ENCODE results near the gene TPPP2. TPM values are rescaled to one million over a fixed set of nuclear protein-coding genes. Genes with fewer than 3 reads are reported as not detected.

The TPPP2 gene
- total RNA-seq, 5 donors from 2014 or later (not counting 1 experiment from before 2014, with no cell fraction given): not detected

DNA sequence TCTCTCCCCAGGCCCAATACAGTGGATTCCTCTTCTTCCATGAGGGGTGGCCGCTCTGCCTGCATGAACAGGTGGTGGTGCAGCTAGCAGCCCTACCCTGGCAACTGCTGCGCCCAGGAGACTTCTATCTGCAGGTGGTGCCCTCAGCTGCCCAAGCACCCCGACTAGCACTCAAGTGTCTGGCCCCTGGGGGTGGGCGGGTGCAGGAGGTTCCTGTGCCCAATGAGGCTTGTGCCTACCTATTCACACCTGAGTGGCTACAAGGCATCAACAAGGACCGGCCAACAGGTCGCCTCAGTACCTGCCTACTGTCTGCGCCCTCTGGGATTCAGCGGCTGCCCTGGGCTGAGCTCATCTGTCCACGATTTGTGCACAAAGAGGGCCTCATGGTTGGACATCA, 43.9 kb downstream of the TPPP2 start:
- ChIA-PET CTCF (interaction anchor here (0.6 kb wide), 2 partner anchors 25 to 30 kb away, joined by 3 read pairs; no protein-coding TSS in a partner anchor), POLR2A (no interaction called here)
- H3K36me3 ChIP-seq (ENCODE audit: control insufficient read depth in 2 of 2, extremely low read depth in 1 of 2, insufficient read depth in 1 of 2, low read length in 1 of 2): no peaks in the 10 kb centered on the region
- H3K4me1 Mint-ChIP-seq: peaks cover 22 to 33% (median 30%) of the 10 kb centered on the region in 3 donors
- H3K9me3 Mint-ChIP-seq: no peaks in the 10 kb centered on the region
- H3K27me3 ChIP-seq (replicated peaks in 1 of 2; ENCODE audit: control insufficient read depth in 2 of 2, extremely low read depth in 1 of 2, insufficient read depth in 2 of 2, low read length in 1 of 2): peaks cover 3 to 64% of the 10 kb centered on the region in 2 experiments
- H3K36me3 Mint-ChIP-seq: no peaks in the 10 kb centered on the region
- no peak overlapping the region for H3K4me3 Mint-ChIP-seq
- 90% methylated on average over 9 of the region's 9 CpGs for WGBS (ENCODE audit: insufficient coverage)
- ATAC-seq (replicated peaks in 1 of 4) (no peak), DNase-seq (no peak)
- H3K27me3 Mint-ChIP-seq: peaks cover 33 to 45% of the 10 kb centered on the region in 2 donors
- H3K4me3 ChIP-seq (ENCODE audit: control insufficient read depth in 1 of 2, extremely low read depth in 1 of 2, low read length in 1 of 2): no peak overlapping the region
- peaks cover 7 to 28% of the 10 kb centered on the region in 2 experiments for H3K4me1 ChIP-seq (ENCODE audit: control insufficient read depth in 1 of 2, extremely low read depth in 1 of 2, insufficient read depth in 2 of 2, low read length in 2 of 2)
- H3K27ac Mint-ChIP-seq: no peak overlapping the region
- no peaks in the 10 kb centered on the region for H3K9me3 ChIP-seq
- no peak overlapping the region for H3K27ac ChIP-seq (ENCODE audit: low read length)

DNA sequence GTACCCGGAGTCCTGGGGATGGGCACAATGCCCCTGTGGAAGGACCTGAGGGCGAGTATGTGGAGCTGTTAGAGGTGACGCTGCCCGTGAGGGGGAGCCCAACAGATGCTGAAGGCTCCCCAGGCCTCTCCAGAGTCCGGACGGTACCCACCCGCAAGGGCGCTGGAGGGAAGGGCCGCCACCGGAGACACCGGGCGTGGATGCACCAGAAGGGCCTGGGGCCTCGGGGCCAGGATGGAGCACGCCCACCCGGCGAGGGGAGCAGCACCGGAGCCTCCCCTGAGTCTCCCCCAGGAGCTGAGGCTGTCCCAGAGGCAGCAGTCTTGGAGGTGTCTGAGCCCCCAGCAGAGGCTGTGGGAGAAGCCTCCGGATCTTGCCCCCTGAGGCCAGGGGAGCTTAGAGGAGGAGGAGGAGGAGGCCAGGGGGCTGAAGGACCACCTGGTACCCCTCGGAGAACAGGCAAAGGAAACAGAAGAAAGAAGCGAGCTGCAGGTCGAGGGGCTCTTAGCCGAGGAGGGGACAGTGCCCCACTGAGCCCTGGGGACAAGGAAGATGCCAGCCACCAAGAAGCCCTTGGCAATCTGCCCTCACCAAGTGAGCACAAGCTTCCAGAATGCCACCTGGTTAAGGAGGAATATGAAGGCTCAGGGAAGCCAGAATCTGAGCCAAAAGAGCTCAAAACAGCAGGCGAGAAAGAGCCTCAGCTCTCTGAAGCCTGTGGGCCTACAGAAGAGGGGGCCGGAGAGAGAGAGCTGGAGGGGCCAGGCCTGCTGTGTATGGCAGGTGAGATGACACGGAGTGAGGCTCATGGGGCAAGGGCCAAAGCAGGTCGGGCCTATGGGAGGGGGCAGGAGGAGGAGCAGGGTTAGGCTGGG, 44.6 kb downstream of the TPPP2 start:
- DNase-seq (no peak), ATAC-seq (replicated peaks in 1 of 4) (no peak)
- Mint-ChIP-seq H3K27ac (no peak overlapping the region), H3K36me3 (no peaks in the 10 kb centered on the region), H3K9me3 (no peaks in the 10 kb centered on the region), H3K27me3 (peaks cover 27 to 38% of the 10 kb centered on the region in 2 donors), H3K4me3 (no peak overlapping the region), H3K4me1 (peaks cover 15 to 26% (median 22%) of the 10 kb centered on the region in 3 donors)
- H3K27me3 ChIP-seq (replicated peaks in 1 of 2; ENCODE audit: control insufficient read depth in 2 of 2, extremely low read depth in 1 of 2, insufficient read depth in 2 of 2, low read length in 1 of 2): peaks cover 0 to 57% of the 10 kb centered on the region in 2 experiments
- H3K36me3 ChIP-seq (ENCODE audit: control insufficient read depth in 2 of 2, extremely low read depth in 1 of 2, insufficient read depth in 1 of 2, low read length in 1 of 2): no peaks in the 10 kb centered on the region
- H3K4me3 ChIP-seq (ENCODE audit: control insufficient read depth in 1 of 2, extremely low read depth in 1 of 2, low read length in 1 of 2): no peak overlapping the region
- H3K27ac ChIP-seq (ENCODE audit: low read length): no peak overlapping the region
- H3K9me3 ChIP-seq: no peaks in the 10 kb centered on the region
- ChIA-PET CTCF (interaction anchor here in 1 of 2 donors (0.6 to 0.9 kb wide), 2 partner anchors 10 to 30 kb away, joined by 3 read pairs; no protein-coding TSS in a partner anchor), POLR2A (no interaction called here)
- 86% methylated on average over 18 of the region's 26 CpGs for WGBS (ENCODE audit: insufficient coverage)
- peaks cover 7 to 21% of the 10 kb centered on the region in 2 experiments for H3K4me1 ChIP-seq (ENCODE audit: control insufficient read depth in 1 of 2, extremely low read depth in 1 of 2, insufficient read depth in 2 of 2, low read length in 2 of 2)

DNA sequence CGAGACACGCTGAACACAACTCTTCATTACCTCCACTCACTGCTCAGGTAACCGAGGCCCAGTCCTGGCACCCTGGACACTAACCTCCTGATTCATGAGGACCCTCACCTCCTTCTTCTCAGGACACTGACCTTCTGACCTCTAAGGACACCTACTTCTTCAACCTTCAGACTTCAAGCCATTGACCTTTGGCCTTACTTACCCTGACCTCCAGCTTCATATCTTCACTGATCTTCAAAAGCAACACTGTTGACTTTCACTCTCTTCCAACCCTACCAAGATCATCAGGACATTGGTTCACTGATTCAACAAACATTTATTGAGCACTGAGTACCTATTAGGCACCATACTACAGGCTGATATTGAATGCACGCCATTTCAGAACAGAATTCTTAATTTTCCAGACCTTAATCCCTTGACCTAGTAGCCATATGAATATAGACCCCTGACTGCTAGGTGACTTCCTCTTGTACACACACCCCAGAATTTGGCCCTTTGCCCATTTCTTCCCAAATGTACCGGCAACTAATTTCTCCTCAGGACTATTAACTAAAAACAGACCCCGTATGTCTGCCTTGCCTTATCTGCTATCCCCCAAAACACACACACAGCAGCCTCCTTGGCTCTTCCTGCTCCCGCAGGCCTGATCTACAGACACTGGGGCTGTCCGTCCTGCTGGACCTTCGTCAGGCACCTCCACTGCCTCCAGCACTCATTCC, 45.9 kb downstream of the TPPP2 start:
- Histone ChIP-seq H3K4me1 (ENCODE audit: control insufficient read depth in 1 of 2, extremely low read depth in 1 of 2, insufficient read depth in 2 of 2, low read length in 2 of 2) (peaks cover under 1 to 10% of the 10 kb centered on the region in 2 experiments), H3K4me3 (ENCODE audit: control insufficient read depth in 1 of 2, extremely low read depth in 1 of 2, low read length in 1 of 2) (no peak overlapping the region), H3K36me3 (ENCODE audit: control insufficient read depth in 2 of 2, extremely low read depth in 1 of 2, insufficient read depth in 1 of 2, low read length in 1 of 2) (no peaks in the 10 kb centered on the region), H3K27me3 (replicated peaks in 1 of 2; ENCODE audit: control insufficient read depth in 2 of 2, extremely low read depth in 1 of 2, insufficient read depth in 2 of 2, low read length in 1 of 2) (peaks cover 0 to 46% of the 10 kb centered on the region in 2 experiments), H3K9me3 (no peaks in the 10 kb centered on the region), H3K27ac (ENCODE audit: low read length) (no peak overlapping the region)
- Mint-ChIP-seq H3K36me3 (no peaks in the 10 kb centered on the region), H3K9me3 (no peaks in the 10 kb centered on the region), H3K27ac (no peak overlapping the region), H3K4me3 (no peak overlapping the region), H3K4me1 (peaks cover 5 to 17% (median 14%) of the 10 kb centered on the region in 3 donors), H3K27me3 (peaks cover 24 to 30% of the 10 kb centered on the region in 2 donors)
- ATAC-seq (replicated peaks in 1 of 4) (no peak), DNase-seq (no peak)
- CTCF ChIA-PET: no interaction called here
- POLR2A ChIA-PET: no interaction called here
- WGBS (ENCODE audit: insufficient coverage): 91% methylated on average over 9 of the region's 9 CpGs

DNA sequence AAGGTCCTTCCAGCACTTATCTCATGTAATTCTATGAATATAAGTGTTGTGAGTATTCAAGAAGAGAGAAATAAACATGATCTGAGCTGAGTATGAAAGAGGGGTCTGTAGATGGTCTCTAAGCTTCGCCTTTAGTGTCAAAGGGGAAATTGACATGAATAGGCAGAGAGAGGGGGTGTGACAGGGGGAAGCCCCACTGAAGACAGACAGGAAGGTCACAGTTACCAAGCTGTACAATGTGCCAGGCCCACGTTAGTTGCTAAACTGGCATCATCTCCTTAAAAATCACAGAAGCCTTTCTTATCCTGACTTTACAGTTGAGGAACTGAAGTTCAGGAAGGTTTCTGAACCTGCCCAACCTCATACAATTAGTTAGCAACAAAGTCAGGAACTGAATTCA, 47.7 kb downstream of the TPPP2 start:
- Mint-ChIP-seq H3K4me3 (no peak overlapping the region), H3K36me3 (no peaks in the 10 kb centered on the region), H3K27ac (no peak overlapping the region), H3K9me3 (no peaks in the 10 kb centered on the region), H3K27me3 (peaks cover 12% of the 10 kb centered on the region in 2 donors), H3K4me1 (no peaks in the 10 kb centered on the region)
- no peak for DNase-seq
- Histone ChIP-seq H3K27ac (ENCODE audit: low read length) (no peak overlapping the region), H3K9me3 (no peaks in the 10 kb centered on the region), H3K27me3 (replicated peaks in 1 of 2; ENCODE audit: control insufficient read depth in 2 of 2, extremely low read depth in 1 of 2, insufficient read depth in 2 of 2, low read length in 1 of 2) (peaks cover 0 to 30% of the 10 kb centered on the region in 2 experiments), H3K4me1 (ENCODE audit: control insufficient read depth in 1 of 2, extremely low read depth in 1 of 2, insufficient read depth in 2 of 2, low read length in 2 of 2) (no peaks in the 10 kb centered on the region), H3K36me3 (ENCODE audit: control insufficient read depth in 2 of 2, extremely low read depth in 1 of 2, insufficient read depth in 1 of 2, low read length in 1 of 2) (no peaks in the 10 kb centered on the region), H3K4me3 (ENCODE audit: control insufficient read depth in 1 of 2, extremely low read depth in 1 of 2, low read length in 1 of 2) (no peak overlapping the region)
- 88% methylated on average over 1 of the region's 2 CpGs for WGBS (ENCODE audit: insufficient coverage)
- CTCF ChIA-PET: interaction anchor here in 1 of 2 donors (0.6 kb wide), 1 partner anchor 15 kb away, joined by 4 read pairs; no protein-coding TSS in a partner anchor
- no peak for ATAC-seq (replicated peaks in 1 of 4)
- POLR2A ChIA-PET: interaction anchor here in 1 of 2 donors (0.5 kb wide), 1 partner anchor 10 kb away, joined by 3 read pairs; no protein-coding TSS in a partner anchor

DNA sequence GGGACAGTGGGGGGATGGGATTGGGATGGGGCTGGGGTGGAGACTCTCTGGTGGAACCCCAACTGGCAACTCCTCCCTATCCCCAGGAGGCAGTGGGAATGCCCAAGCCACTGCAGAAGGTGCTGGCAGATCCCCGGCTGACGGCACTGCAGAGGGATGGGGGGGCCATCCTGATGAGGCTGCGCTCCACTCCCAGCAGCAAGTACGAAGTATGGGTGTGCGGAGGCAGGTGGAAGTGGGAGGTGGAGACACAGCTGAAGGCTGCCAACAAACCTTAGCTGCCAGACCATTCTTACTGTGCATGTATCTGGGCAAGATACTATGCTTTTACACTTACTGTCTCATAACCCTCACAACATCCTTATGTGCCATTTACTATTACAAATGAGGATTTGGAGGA, 48.3 kb downstream of the TPPP2 start:
- H3K27ac ChIP-seq (ENCODE audit: low read length): no peak overlapping the region
- ATAC-seq (replicated peaks in 1 of 4) (no peak), DNase-seq (no peak)
- ChIA-PET POLR2A (no interaction called here), CTCF (no interaction called here)
- no peaks in the 10 kb centered on the region for H3K9me3 Mint-ChIP-seq
- H3K4me1 Mint-ChIP-seq: no peaks in the 10 kb centered on the region
- H3K27me3 Mint-ChIP-seq: peaks cover 8% of the 10 kb centered on the region in 2 donors
- H3K4me3 ChIP-seq (ENCODE audit: control insufficient read depth in 1 of 2, extremely low read depth in 1 of 2, low read length in 1 of 2): no peak overlapping the region
- H3K4me1 ChIP-seq (ENCODE audit: control insufficient read depth in 1 of 2, extremely low read depth in 1 of 2, insufficient read depth in 2 of 2, low read length in 2 of 2): no peaks in the 10 kb centered on the region
- H3K36me3 ChIP-seq (ENCODE audit: control insufficient read depth in 2 of 2, extremely low read depth in 1 of 2, insufficient read depth in 1 of 2, low read length in 1 of 2): no peaks in the 10 kb centered on the region
- H3K4me3 Mint-ChIP-seq: no peak overlapping the region
- H3K36me3 Mint-ChIP-seq: no peaks in the 10 kb centered on the region
- no peaks in the 10 kb centered on the region for H3K9me3 ChIP-seq
- H3K27me3 ChIP-seq (replicated peaks in 1 of 2; ENCODE audit: control insufficient read depth in 2 of 2, extremely low read depth in 1 of 2, insufficient read depth in 2 of 2, low read length in 1 of 2): peaks cover 0 to 24% of the 10 kb centered on the region in 2 experiments
- H3K27ac Mint-ChIP-seq: no peak overlapping the region
- no CpG with 5 or more reads among the region's 5 CpGs for WGBS (ENCODE audit: insufficient coverage)

DNA sequence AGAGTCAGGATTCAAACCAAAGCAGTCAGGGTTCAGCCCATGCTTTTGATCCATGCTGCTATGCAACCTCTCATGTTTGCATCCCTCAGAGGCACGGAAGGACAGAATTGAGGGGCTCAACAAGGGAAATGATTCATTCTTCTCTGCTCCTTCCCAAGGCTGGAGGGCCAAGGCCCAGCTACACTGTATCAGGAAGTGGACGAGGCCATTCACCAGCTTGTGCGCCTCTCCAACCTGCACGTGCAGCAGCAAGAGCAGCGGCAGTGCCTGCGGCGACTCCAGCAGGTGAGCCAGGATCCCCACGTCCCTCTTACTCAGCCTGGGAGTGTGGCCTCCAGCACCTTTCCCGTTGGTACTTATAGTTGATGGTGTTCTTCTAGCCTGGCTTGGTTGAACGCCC, 48.7 kb downstream of the TPPP2 start:
- 78% methylated on average over 4 of the region's 10 CpGs for WGBS (ENCODE audit: insufficient coverage)
- H3K27me3 ChIP-seq (replicated peaks in 1 of 2; ENCODE audit: control insufficient read depth in 2 of 2, extremely low read depth in 1 of 2, insufficient read depth in 2 of 2, low read length in 1 of 2): peaks cover 0 to 22% of the 10 kb centered on the region in 2 experiments
- no peaks in the 10 kb centered on the region for H3K9me3 Mint-ChIP-seq
- no peak overlapping the region for H3K4me3 ChIP-seq (ENCODE audit: control insufficient read depth in 1 of 2, extremely low read depth in 1 of 2, low read length in 1 of 2)
- H3K9me3 ChIP-seq: no peaks in the 10 kb centered on the region
- no peak overlapping the region for H3K27ac Mint-ChIP-seq
- POLR2A ChIA-PET: no interaction called here
- H3K27ac ChIP-seq (ENCODE audit: low read length): no peak overlapping the region
- H3K36me3 ChIP-seq (ENCODE audit: control insufficient read depth in 2 of 2, extremely low read depth in 1 of 2, insufficient read depth in 1 of 2, low read length in 1 of 2): no peaks in the 10 kb centered on the region
- peaks cover 3 to 4% of the 10 kb centered on the region in 2 donors for H3K27me3 Mint-ChIP-seq
- DNase-seq (no peak), ATAC-seq (replicated peaks in 1 of 4) (no peak)
- no peaks in the 10 kb centered on the region for H3K4me1 Mint-ChIP-seq
- H3K4me3 Mint-ChIP-seq: no peak overlapping the region
- H3K4me1 ChIP-seq (ENCODE audit: control insufficient read depth in 1 of 2, extremely low read depth in 1 of 2, insufficient read depth in 2 of 2, low read length in 2 of 2): no peaks in the 10 kb centered on the region
- CTCF ChIA-PET: interaction anchor here in 1 of 2 donors (1.1 to 1.2 kb wide), 2 partner anchors 26 to 35 kb away, joined by 3 read pairs; no protein-coding TSS in a partner anchor
- no peaks in the 10 kb centered on the region for H3K36me3 Mint-ChIP-seq
